Medulla oblongata (tissue), 1 donor: ENCODE measurements around the gene ABCG1.
"Not testable (repeated sequence)": the region's sequence is repeated elsewhere in the genome, so short reads cannot be mapped to it uniquely, and the experiment has no call there.

Source experiments
- DNase-seq: peaks from one replicate; pipeline ENCODE4 v3.0.0-alpha.2; 2015; ENCODE audit errors: extremely low spot score

ABCG1 gene

GRCh38 chr21:42289926-42290325 lies 71.0 kb downstream of the ABCG1 start:
- DNase-seq, result peak; percentile 85

GRCh38 chr21:42290505-42290904 lies 71.6 kb downstream of the ABCG1 start:
- DNase-seq, result no peak

- no peak for DNase-seq
Measured at GRCh38 chr21:42291003-42291750, 72.2 kb downstream of the ABCG1 start.

- no peak for DNase-seq
Measured at GRCh38 chr21:42291751-42292562, 73.0 kb downstream of the ABCG1 start.

GRCh38 chr21:42292563-42293142 lies 73.7 kb downstream of the ABCG1 start:
- DNase-seq, result not testable (repeated sequence)

GRCh38 chr21:42293649-42294272 lies 74.8 kb downstream of the ABCG1 start:
- DNase-seq, result no peak

- no peak for DNase-seq
Measured at GRCh38 chr21:42294273-42294880, 75.4 kb downstream of the ABCG1 start.

- no peak for DNase-seq
Measured at GRCh38 chr21:42295845-42296244, 76.9 kb downstream of the ABCG1 start.

GRCh38 chr21:42296501-42296900 lies 77.6 kb downstream of the ABCG1 start:
- no peak for DNase-seq

- DNase-seq, result no peak
Measured at GRCh38 chr21:42297377-42297776, 78.4 kb downstream of the ABCG1 start.

- DNase-seq, result no peak
Measured at GRCh38 chr21:42298237-42298636, 79.3 kb downstream of the ABCG1 start.

- DNase-seq, result no peak
Measured at GRCh38 chr21:42298657-42299056, 79.7 kb downstream of the ABCG1 start.

- DNase-seq, result no peak
Measured at GRCh38 chr21:42299324-42300044, 80.5 kb downstream of the ABCG1 start.

- no peak for DNase-seq
Measured at GRCh38 chr21:42300045-42300583, 81.2 kb downstream of the ABCG1 start.

GRCh38 chr21:42300956-42301355 lies 82.0 kb downstream of the ABCG1 start:
- no peak for DNase-seq

- DNase-seq, result no peak
Measured at GRCh38 chr21:42301371-42302075, 82.6 kb downstream of the ABCG1 start.

- no peak for DNase-seq
Measured at GRCh38 chr21:42302076-42302650, 83.2 kb downstream of the ABCG1 start.

- DNase-seq, result no peak
Measured at GRCh38 chr21:42302794-42303193, 83.9 kb downstream of the ABCG1 start.

- no peak for DNase-seq
Measured at GRCh38 chr21:42303443-42303842, 84.5 kb downstream of the ABCG1 start.
